ENCODE measurements around the gene XIAP. TPM values are rescaled to one million over a fixed set of nuclear protein-coding genes. Genes with fewer than 3 reads are reported as not detected.
A peak's percentile ranks its signal among the peaks of the same experiment; 100 is the strongest.

XIAP gene
- total RNA-seq, 1 donor from 2014 or later, result 61.9 TPM

DNA sequence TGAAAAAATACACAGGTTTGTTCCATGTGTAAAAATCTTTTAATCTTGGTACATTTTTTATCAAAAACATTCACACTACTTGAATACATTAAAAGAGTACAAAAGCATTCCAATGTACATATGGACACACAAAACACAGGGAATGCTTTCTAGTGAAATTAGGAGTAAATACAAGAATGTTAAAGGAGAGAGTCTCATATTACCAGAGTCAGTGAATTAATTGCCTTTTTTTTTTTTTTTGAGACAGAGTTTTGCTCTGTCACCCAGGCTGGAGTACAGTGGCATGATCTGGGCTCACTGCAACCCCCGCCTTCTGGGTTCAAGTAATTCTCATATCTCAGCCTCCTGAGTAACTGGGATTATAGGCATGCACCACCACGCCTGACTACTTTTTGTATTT, 17.0 kb downstream of the XIAP start:
- intact Hi-C loops (cut with DNase I), result no loop called here
- DNase-seq (no peak), ATAC-seq (no peak)
- H3K9me3 ChIP-seq, result no peaks in the 10 kb centered on the region
- no peak overlapping the region for H3K27ac ChIP-seq
- TF ChIP-seq CTCF (IDR thresholded peaks at IDR 0.05), result no peak
- H3K4me3 ChIP-seq, result no peak overlapping the region
- H3K27me3 ChIP-seq (ENCODE audit: low read depth), result no peaks in the 10 kb centered on the region
- H3K36me3 ChIP-seq, result no peaks in the 10 kb centered on the region
- peaks cover 17% of the 10 kb centered on the region for H3K4me1 ChIP-seq

DNA sequence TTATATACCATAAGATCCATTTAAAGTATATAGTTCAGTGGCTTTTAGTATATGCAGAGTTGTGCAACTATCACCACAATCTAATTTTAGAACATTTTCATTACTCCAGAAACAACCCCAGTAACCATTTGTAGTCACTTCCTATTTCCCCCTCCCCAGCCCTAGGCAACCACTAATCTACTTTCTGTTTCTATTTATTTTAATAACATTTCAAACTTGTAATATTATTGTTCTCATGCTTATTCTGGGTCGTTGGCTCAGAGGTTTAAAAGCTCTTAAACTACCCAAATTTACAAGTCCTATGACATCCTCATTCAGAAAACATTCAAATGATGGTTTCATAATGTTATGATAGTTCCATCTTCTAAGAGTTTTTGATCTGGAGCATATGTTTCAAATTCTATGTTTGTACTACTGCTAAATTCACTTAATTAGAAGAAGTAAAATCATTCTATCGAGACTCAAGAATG, 18.4 kb downstream of the XIAP start:
- no peaks in the 10 kb centered on the region for H3K9me3 ChIP-seq
- H3K36me3 ChIP-seq, result no peaks in the 10 kb centered on the region
- peaks cover 17% of the 10 kb centered on the region for H3K4me1 ChIP-seq
- no peak overlapping the region for H3K4me3 ChIP-seq
- peak overlapping the region; percentile 11 for H3K27ac ChIP-seq
- no peaks in the 10 kb centered on the region for H3K27me3 ChIP-seq (ENCODE audit: low read depth)
- TF ChIP-seq CTCF (IDR thresholded peaks at IDR 0.05), result no peak
- intact Hi-C loops (cut with DNase I), result no loop called here
- DNase-seq (no peak), ATAC-seq (peak in 1 of 2 donors; percentile 56)

DNA sequence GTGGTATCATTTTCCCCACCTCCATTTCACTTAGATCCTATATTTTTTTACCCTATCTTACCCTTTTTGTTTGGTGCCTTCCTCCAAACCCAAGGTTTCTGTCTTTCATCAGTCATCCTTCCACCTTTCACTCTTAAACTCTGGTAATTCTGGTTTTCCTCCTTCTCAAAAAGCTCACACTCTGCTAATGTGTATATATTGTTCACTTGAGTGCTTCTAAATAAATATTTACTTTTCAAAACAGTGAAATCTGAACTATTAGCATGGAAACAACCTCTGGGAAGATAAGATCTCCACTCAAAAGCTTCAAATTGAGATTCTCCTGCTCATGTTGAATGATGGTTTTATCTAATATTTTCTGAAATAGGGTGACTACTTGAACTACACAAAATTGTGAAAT, 21.5 kb downstream of the XIAP start:
- ATAC-seq (no peak), DNase-seq (no peak)
- Histone ChIP-seq H3K4me1 (peaks cover 17% of the 10 kb centered on the region), H3K27ac (no peak overlapping the region), H3K27me3 (ENCODE audit: low read depth) (no peaks in the 10 kb centered on the region), H3K9me3 (no peaks in the 10 kb centered on the region), H3K4me3 (no peak overlapping the region), H3K36me3 (peaks cover 7% of the 10 kb centered on the region)
- intact Hi-C loops (cut with DNase I), result no loop called here
- TF ChIP-seq CTCF (IDR thresholded peaks at IDR 0.05), result no peak

DNA sequence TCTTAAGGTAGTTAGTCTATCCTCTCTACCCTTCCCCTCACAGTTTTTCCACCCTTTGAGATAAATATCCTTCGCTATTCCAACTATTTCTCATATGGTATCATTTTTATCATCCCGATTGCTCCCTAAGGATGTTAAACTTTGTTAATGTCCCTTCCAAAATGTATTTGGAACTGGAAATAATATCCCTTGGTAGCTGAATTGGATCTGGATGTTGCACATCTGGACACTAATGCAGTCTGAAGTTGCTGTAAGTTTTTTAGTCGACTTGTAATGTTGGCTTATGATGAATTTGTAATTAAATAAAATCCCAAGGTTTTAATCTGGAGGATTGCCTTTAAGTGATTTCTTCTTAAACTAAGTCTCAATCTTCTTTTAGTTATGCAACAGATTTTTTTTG, 22.5 kb downstream of the XIAP start:
- intact Hi-C loops (cut with DNase I), result no loop called here
- H3K27me3 ChIP-seq (ENCODE audit: low read depth), result no peaks in the 10 kb centered on the region

GRCh38 chrX:123884809-123885408, 25.1 kb downstream of the XIAP start:
- H3K27me3 ChIP-seq (ENCODE audit: low read depth), result no peaks in the 10 kb centered on the region
- peaks cover 20% of the 10 kb centered on the region for H3K36me3 ChIP-seq
- H3K9me3 ChIP-seq, result no peaks in the 10 kb centered on the region
- intact Hi-C loops (cut with DNase I), result no loop called here
- no peak overlapping the region for H3K27ac ChIP-seq
- no peak overlapping the region for H3K4me3 ChIP-seq
- ATAC-seq (peak in 1 of 2 donors; percentile 41), DNase-seq (no peak)
- TF ChIP-seq CTCF (IDR thresholded peaks at IDR 0.05), result peak; percentile 35
- no peaks in the 10 kb centered on the region for H3K4me1 ChIP-seq

More for the DNA sequence above, 22.5 kb downstream of the XIAP start:
- Histone ChIP-seq H3K36me3 (peaks cover 7% of the 10 kb centered on the region), H3K9me3 (no peaks in the 10 kb centered on the region), H3K4me1 (peaks cover 14% of the 10 kb centered on the region), H3K27ac (no peak overlapping the region), H3K4me3 (no peak overlapping the region)
- DNase-seq (no peak), ATAC-seq (no peak)
- no peak for TF ChIP-seq CTCF (IDR thresholded peaks at IDR 0.05)
